HG03558 (cell line): ENCODE measurements around the gene ENAM.

Experiments
- ATAC-seq: cut with Tn5 transposase; IDR thresholded peaks from one replicate; pipeline ENCODE4 v1.9.1; 2021; ENCODE audit warnings: moderate number of reproducible peaks; ENCODE audit not compliant: unreplicated experiment; ENCODE audit errors: extremely low read depth

The ENAM gene, protein sequence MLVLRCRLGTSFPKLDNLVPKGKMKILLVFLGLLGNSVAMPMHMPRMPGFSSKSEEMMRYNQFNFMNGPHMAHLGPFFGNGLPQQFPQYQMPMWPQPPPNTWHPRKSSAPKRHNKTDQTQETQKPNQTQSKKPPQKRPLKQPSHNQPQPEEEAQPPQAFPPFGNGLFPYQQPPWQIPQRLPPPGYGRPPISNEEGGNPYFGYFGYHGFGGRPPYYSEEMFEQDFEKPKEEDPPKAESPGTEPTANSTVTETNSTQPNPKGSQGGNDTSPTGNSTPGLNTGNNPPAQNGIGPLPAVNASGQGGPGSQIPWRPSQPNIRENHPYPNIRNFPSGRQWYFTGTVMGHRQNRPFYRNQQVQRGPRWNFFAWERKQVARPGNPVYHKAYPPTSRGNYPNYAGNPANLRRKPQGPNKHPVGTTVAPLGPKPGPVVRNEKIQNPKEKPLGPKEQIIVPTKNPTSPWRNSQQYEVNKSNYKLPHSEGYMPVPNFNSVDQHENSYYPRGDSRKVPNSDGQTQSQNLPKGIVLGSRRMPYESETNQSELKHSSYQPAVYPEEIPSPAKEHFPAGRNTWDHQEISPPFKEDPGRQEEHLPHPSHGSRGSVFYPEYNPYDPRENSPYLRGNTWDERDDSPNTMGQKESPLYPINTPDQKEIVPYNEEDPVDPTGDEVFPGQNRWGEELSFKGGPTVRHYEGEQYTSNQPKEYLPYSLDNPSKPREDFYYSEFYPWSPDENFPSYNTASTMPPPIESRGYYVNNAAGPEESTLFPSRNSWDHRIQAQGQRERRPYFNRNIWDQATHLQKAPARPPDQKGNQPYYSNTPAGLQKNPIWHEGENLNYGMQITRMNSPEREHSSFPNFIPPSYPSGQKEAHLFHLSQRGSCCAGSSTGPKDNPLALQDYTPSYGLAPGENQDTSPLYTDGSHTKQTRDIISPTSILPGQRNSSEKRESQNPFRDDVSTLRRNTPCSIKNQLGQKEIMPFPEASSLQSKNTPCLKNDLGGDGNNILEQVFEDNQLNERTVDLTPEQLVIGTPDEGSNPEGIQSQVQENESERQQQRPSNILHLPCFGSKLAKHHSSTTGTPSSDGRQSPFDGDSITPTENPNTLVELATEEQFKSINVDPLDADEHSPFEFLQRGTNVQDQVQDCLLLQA

DNA sequence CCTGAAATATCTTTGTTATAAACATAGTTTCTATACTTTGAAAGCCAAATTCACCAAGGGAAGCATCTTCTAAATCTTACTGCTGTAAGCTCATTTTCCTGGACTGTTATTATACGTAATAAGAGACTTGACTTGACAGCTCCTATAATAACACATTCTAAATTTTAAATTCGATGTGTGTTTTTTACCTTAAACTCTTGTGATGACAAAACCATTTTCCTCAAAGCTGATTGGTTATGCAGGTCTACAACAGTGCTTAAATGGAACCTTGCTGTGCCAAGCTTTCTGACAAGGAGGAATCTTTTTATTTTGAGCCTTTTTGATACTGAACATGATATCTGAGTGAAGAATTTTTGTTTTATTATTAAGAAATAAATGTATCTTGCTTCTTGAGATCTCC is at the start of gene ENAM:
TSS of gene ENAM (plus strand) at position 301 of the 400 bp plus-strand sequence. CDS start 757 bp downstream, outside the sequence.
- no peak for ATAC-seq

DNA sequence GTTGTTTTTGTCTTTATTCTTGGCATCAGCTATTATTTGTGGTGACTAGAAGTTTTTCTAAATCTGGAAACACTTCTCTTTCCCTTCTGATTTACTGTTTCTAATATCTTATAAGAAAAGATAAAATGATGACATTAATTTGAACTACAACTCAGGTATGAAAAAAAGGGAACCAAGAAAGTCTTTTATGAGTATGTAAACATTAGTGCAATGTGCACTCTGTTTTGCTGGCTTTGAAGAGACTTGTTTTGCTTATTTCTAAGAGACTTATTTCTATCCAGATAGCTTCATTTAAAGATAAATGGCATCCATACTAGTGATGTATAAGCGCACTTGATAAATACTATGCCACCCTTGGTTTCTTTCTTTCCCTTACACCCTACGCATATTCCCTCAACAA is 46.6 kb upstream of the ENAM start:
- no peak for ATAC-seq

DNA sequence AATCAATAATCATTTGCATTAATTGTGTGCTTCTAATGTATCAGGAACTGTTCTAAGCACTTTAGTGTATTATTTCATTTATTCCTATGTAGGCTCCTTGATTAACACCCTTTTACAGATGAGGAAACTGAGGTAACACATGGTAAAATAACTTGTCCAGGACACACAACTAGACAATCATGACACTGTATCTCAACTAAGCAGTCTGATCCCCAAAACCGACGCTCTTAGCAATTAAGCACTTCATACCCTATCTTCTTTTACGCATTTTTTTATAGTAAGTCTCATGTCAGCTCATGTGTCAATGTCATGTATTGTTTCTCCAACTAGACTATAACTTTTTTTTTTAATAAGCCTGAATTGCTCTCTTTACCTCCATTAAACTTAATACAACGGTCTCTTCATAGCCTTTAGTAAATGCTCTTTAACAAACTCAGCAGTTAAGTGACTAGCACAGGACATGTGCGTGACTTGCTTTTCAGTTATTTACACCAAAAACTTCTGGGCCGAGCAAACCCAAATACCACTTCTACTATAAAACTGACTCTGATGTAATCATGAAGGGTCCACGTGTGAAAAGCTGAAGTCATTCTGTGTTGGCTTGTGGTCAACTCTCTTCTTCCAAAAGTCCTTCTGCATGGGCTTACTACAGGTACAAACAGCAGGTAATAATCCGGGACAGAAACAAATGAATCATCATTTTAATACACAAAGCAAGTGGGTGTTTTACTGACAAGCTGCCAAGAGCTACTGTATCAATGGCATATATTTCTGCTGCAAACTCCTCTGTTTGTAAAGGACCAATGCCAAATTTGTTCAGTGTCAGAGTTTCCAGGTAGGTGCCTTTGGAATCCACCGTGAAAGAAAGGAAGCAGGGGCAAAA is 44.4 kb upstream of the ENAM start:
- no peak for ATAC-seq

DNA sequence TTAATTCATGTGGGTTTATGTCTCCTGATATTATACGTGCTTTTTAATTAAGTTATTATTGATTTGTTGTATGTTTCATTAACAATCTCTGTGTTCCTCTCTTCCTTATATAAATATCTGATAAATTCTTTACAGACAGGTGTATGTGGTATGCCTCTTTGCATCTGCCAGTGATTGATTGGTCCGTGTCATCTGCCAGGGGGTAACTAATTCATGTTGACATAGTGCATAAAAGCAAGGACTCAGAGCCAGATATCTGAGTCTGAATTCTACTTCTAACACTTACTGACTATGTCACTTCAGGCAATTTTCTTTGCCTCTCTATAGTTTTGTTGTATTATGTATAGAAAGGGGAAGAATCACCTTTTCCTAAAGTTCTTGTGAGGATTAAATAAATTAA is 41.7 kb upstream of the ENAM start:
- no peak for ATAC-seq

DNA sequence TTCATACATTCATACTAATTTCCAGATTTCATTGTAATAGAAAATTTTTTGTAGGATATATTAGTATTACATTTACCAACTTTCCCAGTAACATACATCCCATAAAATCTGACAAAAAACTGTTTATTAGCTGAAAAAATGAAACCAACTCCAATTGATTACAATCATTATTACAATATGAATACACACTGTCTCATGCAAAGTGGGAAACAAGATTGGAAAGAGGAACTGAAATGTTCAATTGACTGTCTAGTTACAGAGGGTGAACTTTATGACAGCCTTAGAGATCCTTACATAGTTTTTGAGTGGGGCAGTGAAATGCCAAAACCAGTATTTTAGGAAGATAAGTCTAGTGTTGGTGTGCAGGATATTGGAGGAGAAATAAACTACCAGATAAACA is 38.8 kb upstream of the ENAM start:
- ATAC-seq = peak; percentile 95

DNA sequence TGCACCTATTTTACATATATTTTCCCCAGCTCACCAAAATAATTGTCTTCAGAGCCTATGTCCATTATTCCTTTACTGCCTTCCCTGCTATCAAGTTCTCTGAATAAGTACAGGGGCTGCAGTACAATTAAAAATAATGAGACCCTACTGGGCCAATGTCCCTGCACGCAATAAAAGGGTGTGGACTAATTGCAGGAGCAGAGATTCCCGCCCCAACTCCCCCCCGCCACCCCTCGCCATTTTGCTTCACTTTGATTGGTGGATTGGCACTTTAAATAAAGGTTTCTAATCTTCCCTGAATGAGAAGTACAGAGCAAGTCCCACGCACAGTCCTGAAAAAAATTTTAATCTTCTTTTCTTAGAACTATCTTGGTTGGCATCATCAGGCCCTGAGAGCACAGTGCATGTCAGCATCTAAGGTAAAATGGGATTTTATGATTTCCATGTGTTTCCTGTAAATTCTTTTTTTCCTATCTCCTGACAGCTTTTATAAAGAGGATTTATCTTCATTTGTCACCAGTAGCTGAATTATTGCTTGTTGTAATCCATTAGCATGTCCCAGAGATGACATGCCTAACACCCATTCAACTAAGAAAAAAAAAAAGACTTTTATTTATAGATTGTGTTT is 36.5 kb upstream of the ENAM start, which contains the start of gene AMBN:
TSS of gene AMBN (plus strand) at position 302 of the 628 bp plus-strand sequence. CDS start at position 405, 103 bp downstream.
- ATAC-seq = no peak

DNA sequence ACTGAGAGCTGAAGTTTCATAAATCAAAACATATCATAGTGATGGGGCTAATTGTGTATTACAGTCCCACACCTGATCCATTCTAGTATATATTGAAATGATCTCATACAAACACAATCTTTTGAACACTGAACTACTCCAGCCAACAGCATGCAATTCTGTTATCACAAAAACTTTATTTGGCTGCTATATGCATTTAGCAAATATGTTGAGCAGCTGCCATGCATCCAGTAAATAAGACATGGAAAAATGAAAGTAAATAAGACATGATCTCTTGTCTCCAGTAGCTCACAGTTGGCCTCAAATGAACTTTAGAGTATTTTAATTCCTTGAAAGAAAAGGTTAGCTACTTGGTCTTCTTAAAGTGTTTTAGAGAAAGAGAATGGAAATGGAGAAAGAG is 34.3 kb upstream of the ENAM start:
- no peak for ATAC-seq

DNA sequence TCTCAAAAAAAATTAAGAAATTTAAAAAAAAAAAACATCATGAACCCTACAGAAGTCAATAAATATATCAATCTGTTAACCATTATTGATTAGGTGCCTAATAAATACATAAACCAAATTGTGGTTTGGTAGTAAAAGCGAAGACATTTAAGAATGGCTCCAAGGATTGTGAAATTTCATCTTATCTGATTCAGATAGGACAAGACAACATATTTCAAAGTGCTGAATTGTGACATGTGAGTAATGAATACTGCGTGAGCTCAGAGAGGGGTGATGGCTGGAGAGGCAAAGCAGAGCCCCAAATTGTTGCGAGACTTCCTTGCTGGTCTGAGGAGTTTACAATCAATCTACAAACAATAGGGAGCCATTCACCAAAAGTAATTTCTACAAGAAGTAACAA is 28.2 kb upstream of the ENAM start:
- no peak for ATAC-seq

DNA sequence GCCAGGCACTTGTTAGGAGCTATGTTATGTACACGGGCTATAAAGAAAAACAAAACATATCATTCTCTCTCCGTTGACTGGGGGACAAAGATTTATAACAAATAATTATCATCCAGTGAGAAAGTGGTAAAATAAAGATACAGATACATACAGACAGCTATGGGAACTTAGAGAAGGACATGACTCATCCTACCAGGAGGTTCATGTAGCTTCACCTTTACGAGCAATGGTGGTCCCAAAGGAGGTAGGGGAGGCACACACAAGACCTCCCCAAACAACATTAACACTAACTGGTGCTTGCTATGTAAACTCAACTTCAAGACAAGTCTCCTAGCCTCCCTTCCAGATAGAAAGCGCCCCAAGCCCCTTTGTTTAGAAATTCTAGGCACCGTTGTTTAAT is 27.6 kb upstream of the ENAM start:
- no peak for ATAC-seq

DNA sequence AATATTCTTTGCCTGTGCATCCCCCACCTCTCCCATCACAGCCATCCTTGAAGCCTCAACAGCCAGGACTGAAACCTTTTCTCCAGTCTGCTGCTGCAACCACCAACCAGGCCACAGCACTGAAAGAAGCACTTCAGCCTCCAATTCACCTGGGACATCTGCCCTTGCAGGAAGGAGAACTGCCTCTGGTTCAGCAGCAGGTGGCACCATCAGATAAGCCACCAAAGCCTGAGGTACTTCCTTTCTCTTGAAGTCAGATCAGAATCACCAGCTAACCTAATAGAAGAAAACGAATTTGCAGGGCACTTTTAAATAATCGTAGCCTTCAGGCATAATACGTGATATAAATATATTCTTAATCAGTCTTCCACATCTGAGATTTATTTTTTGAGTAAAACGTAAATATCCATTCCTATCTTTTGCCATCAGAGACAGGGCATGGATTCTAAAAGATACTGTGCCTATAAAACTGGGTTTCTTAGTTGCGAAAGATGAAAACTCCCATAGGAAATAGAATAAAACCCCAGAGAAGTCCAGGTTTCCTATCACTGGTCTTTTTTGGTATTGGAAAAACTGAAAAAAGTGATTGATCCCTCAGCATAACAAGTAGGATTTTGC is 27.0 kb upstream of the ENAM start:
- ATAC-seq = peak; percentile 95

DNA sequence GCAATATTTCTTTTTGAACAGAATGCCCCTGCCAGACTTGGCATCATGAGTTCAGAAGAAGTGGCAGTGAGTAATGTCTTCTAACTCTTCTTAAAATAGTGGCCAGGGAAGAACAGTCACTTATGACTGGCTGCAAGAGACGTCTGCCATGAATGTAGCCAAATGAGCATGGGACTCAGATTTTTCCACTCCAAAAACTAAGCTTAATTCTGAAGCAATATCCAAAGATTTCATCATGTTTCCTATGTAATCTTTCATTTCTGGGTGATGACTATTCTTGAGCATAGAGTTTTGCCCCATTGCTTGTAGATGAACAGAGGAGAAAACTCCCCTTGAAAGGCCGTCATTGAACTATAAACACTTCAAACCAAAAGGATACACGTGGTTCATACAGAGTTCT is 24.7 kb upstream of the ENAM start:
- no peak for ATAC-seq

DNA sequence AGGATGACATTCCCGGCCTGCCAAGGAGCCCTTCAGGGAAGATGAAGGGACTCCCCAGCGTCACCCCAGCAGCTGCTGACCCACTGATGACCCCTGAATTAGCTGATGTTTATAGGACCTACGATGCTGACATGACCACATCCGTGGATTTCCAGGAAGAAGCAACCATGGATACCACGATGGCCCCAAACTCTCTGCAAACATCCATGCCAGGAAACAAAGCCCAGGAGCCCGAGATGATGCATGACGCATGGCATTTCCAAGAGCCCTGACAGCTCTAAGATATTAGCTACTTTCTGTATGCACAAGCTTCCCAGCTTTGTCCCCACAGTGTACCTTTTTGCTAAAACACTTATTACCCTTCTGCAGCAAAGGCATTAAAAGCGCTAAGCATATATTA is 22.1 kb upstream of the ENAM start:
- ATAC-seq = no peak

DNA sequence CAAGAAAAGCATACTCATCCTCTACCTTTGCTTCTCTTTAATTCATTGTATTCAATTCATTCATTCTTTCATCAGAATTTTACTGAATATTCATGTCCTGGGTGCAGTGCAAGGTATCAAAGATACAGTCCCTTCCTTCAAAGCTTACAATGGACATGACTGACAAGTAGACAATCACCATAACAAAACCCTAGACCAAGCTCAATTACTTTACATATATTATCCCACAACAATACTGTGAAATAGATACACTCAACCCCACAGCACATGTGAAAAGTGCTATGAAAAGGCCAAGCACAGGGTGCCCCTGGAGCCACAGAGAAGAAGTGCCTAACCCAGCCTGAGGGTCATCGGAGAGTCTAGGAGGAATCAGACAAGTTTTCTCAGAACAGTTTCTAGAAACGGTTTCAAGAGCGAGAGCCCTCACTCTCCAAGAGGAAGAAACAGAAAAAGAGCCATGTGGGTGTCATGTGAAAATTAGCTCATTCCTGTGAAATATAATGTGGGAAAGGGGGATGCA is 21.1 kb upstream of the ENAM start:
- ATAC-seq = no peak

DNA sequence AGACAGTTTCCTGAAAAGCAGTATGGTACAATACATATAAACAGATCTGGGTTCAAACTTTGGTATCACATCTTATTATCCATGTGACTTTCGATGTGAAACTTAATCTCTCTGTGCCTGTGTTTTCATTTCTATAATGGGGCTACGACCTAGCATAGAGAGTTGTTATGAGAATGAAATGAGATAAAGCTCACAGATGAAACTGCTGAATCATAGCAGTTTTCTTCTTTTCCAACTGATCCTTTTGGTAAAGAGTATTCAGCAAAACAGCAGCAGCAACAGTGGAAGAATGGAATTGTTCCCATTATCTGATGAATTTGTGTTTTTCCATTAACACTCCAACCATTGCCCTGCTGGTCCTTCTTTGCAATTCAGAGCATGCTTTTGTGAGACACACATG is 20.2 kb upstream of the ENAM start:
- ATAC-seq = no peak

DNA sequence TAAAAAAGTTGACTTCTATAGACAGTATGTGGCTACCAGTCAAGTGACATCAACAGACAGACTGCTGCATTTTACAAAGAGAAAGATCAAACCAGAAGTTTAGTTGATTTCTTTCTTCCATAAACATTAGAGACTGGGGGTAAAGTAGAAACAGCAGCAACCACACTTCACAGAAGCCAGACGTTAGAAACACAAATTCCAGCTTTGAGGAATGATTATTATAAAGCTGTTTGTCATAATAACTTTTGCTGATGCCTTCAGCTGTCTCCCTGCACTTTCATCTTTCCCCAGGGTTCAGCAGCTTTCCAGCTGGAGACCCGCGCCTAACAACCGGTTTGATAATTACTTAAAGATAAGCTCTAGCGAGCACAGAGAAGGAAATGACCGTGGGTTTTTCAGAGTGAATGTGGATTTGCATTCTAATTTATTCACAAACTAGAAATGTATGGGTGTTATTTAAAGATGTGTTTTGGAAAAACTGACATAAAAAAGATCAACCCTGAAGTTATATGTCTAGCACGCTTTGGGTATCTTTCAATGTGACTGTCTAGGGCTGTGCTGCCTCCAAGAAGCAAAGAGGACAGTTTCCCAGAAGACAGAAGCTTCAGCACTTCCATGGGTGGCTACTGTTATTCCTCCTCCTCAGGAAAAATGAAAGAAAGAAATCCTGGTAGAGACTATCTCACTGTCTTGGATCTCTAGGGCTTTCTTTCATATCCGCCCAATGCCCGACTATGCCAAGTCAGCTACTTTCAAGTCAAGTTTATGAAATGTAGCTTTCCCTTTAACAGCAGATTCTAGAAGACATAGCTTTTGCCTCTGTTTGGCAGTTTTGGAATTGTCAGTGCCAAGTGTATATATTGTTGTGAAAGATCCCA is 15.0 kb upstream of the ENAM start:
- peak; percentile 55 for ATAC-seq

DNA sequence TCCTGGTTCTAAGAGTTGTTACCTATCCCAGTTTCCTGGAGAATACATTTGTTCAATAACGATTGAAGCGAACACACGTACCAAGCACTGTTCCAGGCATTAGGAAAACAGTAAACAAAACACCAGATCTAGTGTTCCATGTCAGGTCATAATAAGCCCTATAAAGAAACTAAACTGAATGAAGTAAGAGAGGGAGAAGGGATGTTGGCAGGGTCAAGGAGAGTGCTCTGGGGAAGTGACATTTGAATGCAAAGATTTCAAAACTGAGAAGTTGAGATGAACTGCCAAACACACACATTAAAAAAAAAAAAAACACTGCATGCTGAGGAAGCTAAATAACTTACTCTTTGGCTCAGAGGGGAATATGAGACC is 14.4 kb upstream of the ENAM start:
- no peak for ATAC-seq

DNA sequence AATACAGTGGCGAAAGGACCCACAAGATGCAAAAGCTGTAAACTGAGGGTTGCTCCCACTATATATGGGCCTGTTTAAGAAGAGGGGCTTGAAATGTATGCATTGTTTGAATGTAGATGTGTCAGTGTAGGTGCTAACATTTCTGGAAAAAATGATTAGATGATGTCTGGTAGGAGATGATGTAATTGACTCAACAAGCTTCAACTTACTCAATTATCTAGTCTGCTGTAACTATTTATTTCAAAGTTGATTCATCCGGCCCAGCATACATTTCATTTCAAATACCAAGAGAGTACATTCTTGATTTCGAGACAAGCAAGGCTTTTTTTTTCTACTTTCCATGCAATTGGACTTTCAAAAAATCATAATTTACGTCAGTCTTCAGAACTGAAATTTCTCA is 9.3 kb upstream of the ENAM start:
- no peak for ATAC-seq

DNA sequence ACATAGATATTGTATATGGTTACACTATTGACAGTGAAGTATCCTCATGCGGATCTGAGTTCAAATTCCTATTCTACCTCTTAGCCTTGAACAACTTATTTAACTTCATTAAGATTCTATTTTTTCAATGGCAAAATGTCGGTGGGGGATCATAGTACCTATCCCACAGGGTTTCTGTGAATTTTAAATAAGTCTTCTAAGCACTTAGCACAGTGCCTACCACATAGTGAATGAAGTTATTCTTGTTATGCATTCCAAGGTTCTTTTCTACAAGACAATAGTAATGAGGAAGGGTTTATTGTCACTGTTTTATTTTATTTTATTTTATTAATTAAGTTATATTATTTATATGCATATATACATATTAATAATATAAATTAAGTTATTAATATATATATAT is 8.8 kb upstream of the ENAM start:
- ATAC-seq = no peak
